22Rv1 (cell line): ENCODE results near the gene SLC2A13.

Experiments used
- CTCF ChIP-seq: fragments of 450-650 bp; IDR thresholded peaks from 2 replicates; pipeline ENCODE4 v1.5.1; 2017; ENCODE audit warnings: mild to moderate bottlenecking
- ZFX ChIP-seq: fragments of 450-650 bp; IDR thresholded peaks from 2 replicates; pipeline ENCODE4 v1.6.1; 2017; ENCODE audit warnings: antibody characterized with exemption, borderline replicate concordance

- TF ChIP-seq CTCF (no peak), ZFX (no peak)
Observed at GRCh38 chr12:40063414-40063813, 42.5 kb downstream of the SLC2A13 start.
